Skeletal muscle satellite cell (primary cell): ENCODE results near the gene ALDH1A2. TPM values are rescaled to one million over a fixed set of nuclear protein-coding genes. Genes with fewer than 3 reads are reported as not detected.
"Not testable (repeated sequence)": the region's sequence is repeated elsewhere in the genome, so short reads cannot be mapped to it uniquely, and the experiment has no call there.

Experiments used
- H3K27me3 ChIP-seq: 2 replicates; pipeline ENCODE4 v1.7.0; 2013; ENCODE audit warnings: low read length; ENCODE audit not compliant: control insufficient read depth, insufficient read depth
- H3K36me3 ChIP-seq: 2 replicates; pipeline ENCODE4 v1.7.0; 2013; ENCODE audit warnings: mild to moderate bottlenecking, control low read depth, low read length; ENCODE audit not compliant: insufficient read depth
- H3K4me1 ChIP-seq: 2 replicates; pipeline ENCODE4 v1.7.0; 2013; ENCODE audit warnings: low read length; ENCODE audit not compliant: control insufficient read depth, insufficient read depth
- H3K4me2 ChIP-seq: 2 replicates; pipeline ENCODE4 v1.7.0; 2013; ENCODE audit warnings: mild to moderate bottlenecking, low read length
- H3K4me3 ChIP-seq: 2 replicates; pipeline ENCODE4 v1.7.0; 2013; ENCODE audit warnings: low read length
- H3K9ac ChIP-seq: 2 replicates; pipeline ENCODE4 v1.7.0; 2013; ENCODE audit warnings: mild to moderate bottlenecking, low read depth, low read length, moderate library complexity
- H3K9me3 ChIP-seq: replicated peaks from 2 replicates; pipeline ENCODE4 v1.7.0; 2013; ENCODE audit warnings: mild to moderate bottlenecking, control low read depth, low read length
- total RNA-seq: library from RNA; depleted of rRNA; stranded (reverse); fragments of >200 nt; gene quantifications from 2 replicates; pipeline ENCODE4 v1.2.3, GENCODE V29; 2012; rRNA removed

ALDH1A2 gene
- total RNA-seq: 3.8 and 9.2 TPM in 2 replicates

- Histone ChIP-seq H3K4me2 (peak within 1 kb of the TSS; percentile 92), H3K27me3 (peaks cover 64% of the 10 kb centered on the region), H3K36me3 (no peaks in the 10 kb centered on the region), H3K4me1 (peaks cover 13% of the 10 kb centered on the region), H3K9me3 (no peaks in the 10 kb centered on the region), H3K4me3 (peak within 1 kb of the TSS; percentile 68), H3K9ac (peak within 1 kb of the TSS; percentile 52)
These were observed at the start of gene ALDH1A2 for GRCh38 chr15:58065445-58066041. Gene ALDH1A2, minus strand, starts transcription at chr15:58065711. Its CDS starts 61 bp downstream, at chr15:58065650.

GRCh38 chr15:58114812-58115211, 49.3 kb upstream of the ALDH1A2 start:
- Histone ChIP-seq H3K9me3 (no peaks in the 10 kb centered on the region), H3K27me3 (peaks cover 31% of the 10 kb centered on the region), H3K4me1 (no peaks in the 10 kb centered on the region), H3K4me3 (no peak overlapping the region), H3K9ac (no peak overlapping the region), H3K4me2 (no peak overlapping the region), H3K36me3 (no peaks in the 10 kb centered on the region)

DNA sequence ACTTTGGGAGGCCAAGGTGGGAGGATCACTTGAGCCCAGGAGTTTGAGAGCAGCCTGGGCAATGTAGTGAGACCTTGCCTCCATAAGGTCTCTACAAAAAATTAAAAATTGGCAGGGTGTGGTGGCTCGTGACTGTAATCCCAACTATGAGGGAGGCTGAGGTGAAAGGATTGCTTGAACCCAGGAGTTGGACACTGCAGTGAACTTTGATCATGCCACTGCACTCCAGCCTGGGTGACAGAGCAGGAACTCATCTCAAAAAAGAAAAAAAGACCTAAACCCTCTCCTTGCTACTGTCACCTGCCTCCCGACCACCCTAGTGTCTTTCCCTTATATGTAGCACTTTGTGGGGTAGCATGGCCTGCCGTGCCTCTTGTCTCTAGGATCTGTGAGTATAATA, 48.9 kb upstream of the ALDH1A2 start:
- no peak overlapping the region for H3K4me2 ChIP-seq
- peaks cover 35% of the 10 kb centered on the region for H3K27me3 ChIP-seq
- no peak overlapping the region for H3K4me3 ChIP-seq
- H3K4me1 ChIP-seq: no peaks in the 10 kb centered on the region
- H3K9me3 ChIP-seq: no peaks in the 10 kb centered on the region
- no peak overlapping the region for H3K9ac ChIP-seq
- H3K36me3 ChIP-seq: no peaks in the 10 kb centered on the region

DNA sequence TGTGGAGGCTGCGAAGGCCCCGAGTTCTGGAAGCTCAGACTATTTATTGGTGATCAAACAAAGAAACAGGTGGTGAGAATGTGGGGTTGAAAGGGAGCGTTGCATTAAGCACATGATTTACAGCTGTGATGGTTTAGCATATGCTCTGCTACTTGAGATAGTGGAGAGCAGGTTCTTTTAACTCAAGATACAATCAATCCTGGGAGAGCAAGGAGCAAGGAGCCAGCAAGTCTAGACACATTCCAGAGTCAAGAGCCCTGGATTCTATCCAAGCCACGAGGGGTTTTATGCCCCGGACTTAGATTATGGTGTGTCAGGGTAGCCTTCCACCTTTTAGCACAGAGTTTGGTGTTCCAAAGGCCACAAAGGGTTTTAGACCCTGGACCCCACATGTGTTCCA, 47.8 kb upstream of the ALDH1A2 start:
- not testable (repeated sequence) for H3K4me2 ChIP-seq, H3K36me3 ChIP-seq, H3K4me3 ChIP-seq, H3K4me1 ChIP-seq, H3K9me3 ChIP-seq, H3K9ac ChIP-seq
- H3K27me3 ChIP-seq: peaks cover 36% of the 10 kb centered on the region

- no peak overlapping the region for H3K4me2 ChIP-seq
- H3K9me3 ChIP-seq: no peaks in the 10 kb centered on the region
- H3K36me3 ChIP-seq: no peaks in the 10 kb centered on the region
- H3K4me1 ChIP-seq: no peaks in the 10 kb centered on the region
- peaks cover 38% of the 10 kb centered on the region for H3K27me3 ChIP-seq
- no peak overlapping the region for H3K4me3 ChIP-seq
- H3K9ac ChIP-seq: no peak overlapping the region
These were observed 46.2 kb upstream of the ALDH1A2 start for GRCh38 chr15:58111718-58112104.

- Histone ChIP-seq H3K4me3 (no peak overlapping the region), H3K4me2 (no peak overlapping the region), H3K9ac (no peak overlapping the region), H3K27me3 (peaks cover 38% of the 10 kb centered on the region), H3K36me3 (no peaks in the 10 kb centered on the region), H3K4me1 (no peaks in the 10 kb centered on the region), H3K9me3 (no peaks in the 10 kb centered on the region)
These were observed 45.6 kb upstream of the ALDH1A2 start for GRCh38 chr15:58110999-58111717.

GRCh38 chr15:58109419-58109818, 43.9 kb upstream of the ALDH1A2 start:
- H3K4me3 ChIP-seq: no peak overlapping the region
- H3K4me2 ChIP-seq: no peak overlapping the region
- H3K9ac ChIP-seq: no peak overlapping the region
- H3K4me1 ChIP-seq: no peaks in the 10 kb centered on the region
- no peaks in the 10 kb centered on the region for H3K9me3 ChIP-seq
- no peaks in the 10 kb centered on the region for H3K36me3 ChIP-seq
- H3K27me3 ChIP-seq: peaks cover 46% of the 10 kb centered on the region

- Histone ChIP-seq H3K27me3 (peaks cover 46% of the 10 kb centered on the region), H3K4me1 (no peaks in the 10 kb centered on the region), H3K9me3 (no peaks in the 10 kb centered on the region)
These were observed 42.6 kb upstream of the ALDH1A2 start for GRCh38 chr15:58108117-58108516.

GRCh38 chr15:58103482-58103881, 38.0 kb upstream of the ALDH1A2 start:
- peaks cover 35% of the 10 kb centered on the region for H3K27me3 ChIP-seq
- no peaks in the 10 kb centered on the region for H3K9me3 ChIP-seq
- no peaks in the 10 kb centered on the region for H3K4me1 ChIP-seq
- no peak overlapping the region for H3K9ac ChIP-seq
- no peaks in the 10 kb centered on the region for H3K36me3 ChIP-seq
- H3K4me2 ChIP-seq: no peak overlapping the region
- no peak overlapping the region for H3K4me3 ChIP-seq

More at GRCh38 chr15:58108117-58108516, 42.6 kb upstream of the ALDH1A2 start:
- H3K9ac ChIP-seq: no peak overlapping the region
- H3K4me3 ChIP-seq: no peak overlapping the region
- no peaks in the 10 kb centered on the region for H3K36me3 ChIP-seq
- no peak overlapping the region for H3K4me2 ChIP-seq

DNA sequence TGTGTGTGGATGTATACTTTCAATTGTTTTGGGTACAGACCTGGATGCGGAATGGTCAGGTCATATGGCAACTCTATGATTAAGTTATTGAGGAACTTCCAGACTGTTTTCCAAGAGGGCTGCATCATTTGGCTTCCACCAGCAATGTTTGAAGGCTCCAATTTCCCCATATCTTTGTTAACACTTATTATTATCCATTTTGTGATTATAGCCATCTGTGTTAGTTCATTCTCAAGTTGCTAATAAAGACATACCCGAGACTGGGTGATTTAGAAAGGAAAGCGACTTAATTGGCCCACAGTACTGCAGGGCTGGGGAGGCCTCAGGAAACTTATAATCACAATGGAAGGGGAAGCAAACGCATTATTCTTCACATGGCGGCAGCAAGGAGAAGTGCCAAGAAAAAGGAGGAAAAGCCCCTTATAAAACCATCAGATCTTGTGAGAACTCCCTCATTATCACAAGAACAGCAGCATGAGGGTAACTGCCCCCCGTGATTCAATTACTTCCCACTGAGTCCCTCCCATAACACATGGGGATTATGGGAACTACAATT, 31.1 kb upstream of the ALDH1A2 start:
- Histone ChIP-seq H3K36me3 (no peaks in the 10 kb centered on the region), H3K4me3 (no peak overlapping the region), H3K4me1 (no peaks in the 10 kb centered on the region), H3K9me3 (no peaks in the 10 kb centered on the region), H3K9ac (no peak overlapping the region), H3K4me2 (no peak overlapping the region), H3K27me3 (peaks cover 27% of the 10 kb centered on the region)

DNA sequence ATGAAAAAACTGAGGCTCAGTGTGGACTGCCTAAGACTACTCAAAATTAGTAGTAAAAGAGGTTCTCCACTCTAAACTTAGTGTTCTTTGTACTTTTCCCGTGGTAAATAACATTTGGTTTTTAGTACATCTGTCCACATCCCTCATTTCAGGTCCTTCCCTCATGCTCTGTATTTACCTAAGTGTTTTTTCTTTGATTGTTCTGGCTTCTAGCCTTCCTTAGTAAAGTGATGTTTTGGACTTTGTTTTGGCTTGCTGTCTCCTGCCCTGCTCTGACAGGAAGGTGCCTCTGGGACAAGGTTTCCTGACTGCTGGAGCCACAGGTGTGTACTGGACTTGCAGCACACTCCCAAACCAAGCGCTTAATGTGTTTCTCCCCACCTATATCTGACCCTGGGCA, 29.9 kb upstream of the ALDH1A2 start:
- Histone ChIP-seq H3K4me1 (no peaks in the 10 kb centered on the region), H3K9me3 (no peaks in the 10 kb centered on the region), H3K4me2 (no peak overlapping the region), H3K36me3 (no peaks in the 10 kb centered on the region), H3K27me3 (peaks cover 18% of the 10 kb centered on the region), H3K4me3 (no peak overlapping the region), H3K9ac (no peak overlapping the region)

GRCh38 chr15:58087871-58088270, 22.4 kb upstream of the ALDH1A2 start:
- H3K9ac ChIP-seq: no peak overlapping the region
- no peaks in the 10 kb centered on the region for H3K27me3 ChIP-seq
- H3K9me3 ChIP-seq: no peaks in the 10 kb centered on the region
- H3K4me3 ChIP-seq: no peak overlapping the region
- no peak overlapping the region for H3K4me2 ChIP-seq
- H3K4me1 ChIP-seq: peaks cover 10% of the 10 kb centered on the region
- no peaks in the 10 kb centered on the region for H3K36me3 ChIP-seq
